GM12878 (cell line): ENCODE data around the gene CATSPERD. TPM values are rescaled to one million over a fixed set of nuclear protein-coding genes. Genes with fewer than 3 reads are reported as not detected.

Source experiments
- ATAC-seq: fragments of 200-7000 bp; cut with Tn5 transposase; 3 replicates; pipeline ENCODE4 v1.9.1; 2020; ENCODE audit warnings: mild to moderate bottlenecking, moderate library complexity
- BruUV-seq: library from RNA; stranded (reverse); fragments of 400-500 nt; replicated peaks from 2 replicates; lab custom pipeline; 2021; lab: Mats Ljungman, UMichigan
- CTCF ChIA-PET: fragments of 300-600 bp; sonication (Branson Sonifier 250); formaldehyde crosslinking; extraction: SDS; loops from one replicate; lab custom pipeline; 2021; ENCODE audit warnings: inconsistent platforms; lab: Yijun Ruan, JAX
- POLR2A ChIA-PET: fragments of 350-600 bp; formaldehyde crosslinking; extraction: SDS; loops from one replicate; lab custom pipeline; 2021; ENCODE audit warnings: inconsistent platforms; lab: Charles Lee
- RAD21 ChIA-PET: fragments of 300-600 bp; sonication (Branson Sonifier 250); formaldehyde crosslinking; loops from one replicate; lab custom pipeline; 2023; ENCODE audit warnings: antibody characterized with exemption; ENCODE audit not compliant: unreplicated experiment; lab: Charles Lee
- SMC1A ChIA-PET: fragments of 300-600 bp; sonication (Branson Sonifier 250); formaldehyde crosslinking; loops from one replicate; lab custom pipeline; 2023; ENCODE audit not compliant: unreplicated experiment, uncharacterized antibody; lab: Charles Lee
- DNase-seq: peaks from one replicate; pipeline ENCODE4 v3.0.0-alpha.2; 2011; ENCODE audit warnings: low read depth, low spot score
- FAIRE-seq: peaks from 3 replicates; lab custom pipeline; 2011; peaks lifted over from hg19 to GRCh38; lab: Jason Lieb, UNC
- H2AFZ ChIP-seq: 2 replicates; pipeline ENCODE4 v1.6.0; 2011; ENCODE audit warnings: low read depth, low read length, control low read depth; ENCODE audit not compliant: control insufficient read depth
- H3K27ac ChIP-seq: 2 replicates; pipeline ENCODE4 v1.5.1; 2011; ENCODE audit warnings: control low read depth; ENCODE audit not compliant: control insufficient read depth, insufficient read depth
- H3K27me3 ChIP-seq, 2 experiments: replicated peaks in 1 of 2; 2 replicates each; pipeline versions ENCODE4 v1.6.0 to v1.6.1; 2011; ENCODE audit warnings: low read length in 1 of 2; ENCODE audit not compliant: control insufficient read depth in 2 of 2, insufficient read depth in 2 of 2
- H3K36me3 ChIP-seq, 2 experiments: 2 replicates each; pipeline ENCODE4 v1.5.1; 2011; ENCODE audit warnings: low read length in 1 of 2; ENCODE audit not compliant: control insufficient read depth in 2 of 2, insufficient read depth in 2 of 2
- H3K4me1 ChIP-seq: 2 replicates; pipeline ENCODE4 v1.6.1; 2011; ENCODE audit warnings: mild to moderate bottlenecking, low read length, moderate library complexity, mixed read lengths; ENCODE audit not compliant: control insufficient read depth, insufficient read depth
- H3K4me2 ChIP-seq: 2 replicates; pipeline ENCODE4 v1.6.0; 2011; ENCODE audit warnings: control low read depth; ENCODE audit not compliant: control insufficient read depth, insufficient read depth
- H3K4me3 ChIP-seq: fragments of 200-600 bp; sonication (generic); 2 replicates; pipeline ENCODE4 v1.5.1; 2016
- H3K79me2 ChIP-seq: 2 replicates; pipeline ENCODE4 v1.6.0; 2011; ENCODE audit warnings: low read length; ENCODE audit not compliant: control insufficient read depth, insufficient read depth
- H3K9ac ChIP-seq: 2 replicates; pipeline ENCODE4 v1.8.0; 2011; ENCODE audit warnings: low read length, control low read depth, mixed read lengths; ENCODE audit not compliant: control insufficient read depth, insufficient read depth
- H3K9me3 ChIP-seq: replicated peaks from 3 replicates; pipeline ENCODE4 v1.5.1; 2011; ENCODE audit warnings: mild to moderate bottlenecking, low read length; ENCODE audit not compliant: control insufficient read depth, insufficient read depth
- H4K20me1 ChIP-seq: 2 replicates; pipeline ENCODE4 v1.6.0; 2011; ENCODE audit not compliant: control insufficient read depth, insufficient read depth
- E4F1 ChIP-seq: fragments of 450-650 bp; IDR thresholded peaks from 2 replicates; pipeline ENCODE4 v1.6.1; 2018; ENCODE audit warnings: borderline replicate concordance, mild to moderate bottlenecking; ENCODE audit not compliant: partially characterized antibody
- NBN ChIP-seq: fragments of 450-650 bp; IDR thresholded peaks from 2 replicates; pipeline ENCODE4 v1.6.1; 2016
- POLR2A ChIP-seq: IDR thresholded peaks from 2 replicates; pipeline ENCODE4 v1.6.1; 2011; ENCODE audit warnings: low read depth, mild to moderate bottlenecking, low read length
- POLR2AphosphoS5 ChIP-seq: IDR thresholded peaks from 2 replicates; pipeline ENCODE4 v1.6.1; 2011; ENCODE audit warnings: mild to moderate bottlenecking, low read length, inconsistent platforms
- TBL1XR1 ChIP-seq: IDR thresholded peaks from 2 replicates; pipeline ENCODE4 v1.6.1; 2012; ENCODE audit warnings: low read depth, low read length, improper control_type of control experiment
- ZSCAN29 ChIP-seq: fragments of 450-650 bp; IDR thresholded peaks from 2 replicates; pipeline ENCODE4 v1.6.1; 2017; ENCODE audit warnings: mild to moderate bottlenecking, moderate library complexity
- WGBS: methylation state at CpG from one replicate; pipeline ENCODE4 v1.1.6; 2016; ENCODE audit warnings: low lambda C conversion rate; ENCODE audit not compliant: insufficient replicate concordance, insufficient coverage; ENCODE audit errors: missing lambda C conversion rate; 5-methylcytosine and 5-hydroxymethylcytosine counted together
- in situ Hi-C: fragments of 300-500 bp; cut with MboI; formaldehyde crosslinking; loops from 9 replicates; pipeline ENCODE4 v1.14.3; 2018; ENCODE audit warnings: mixed read lengths
- intact Hi-C: fragments of 100-400 bp; cut with micrococcal nuclease; formaldehyde crosslinking; loops from one replicate; pipeline ENCODE4 v1.14.2; 2022; ENCODE audit not compliant: unreplicated experiment
- polyA plus RNA-seq, 11 experiments: library from polyadenylated mRNA; depleted of rRNA in 4 of 11; unstranded in 6 of 11; stranded (reverse) in 5 of 11; fragments of >200 nt; fragmentation: Nextera tagmentation in 4 of 11; fragmentation: Illumina TruSeq in 1 of 11; extraction: Ambion mirVana in 4 of 11; extraction: Trizol in 1 of 11; gene quantifications; 1 replicate in 1 of 11; 2 replicates in 10 of 11; pipeline versions ENCODE4 v1.2.1 to v1.2.3, GENCODE V29; 2011 to 2016; ENCODE audit warnings: inconsistent platforms in 2 of 11, missing spikeins in 2 of 11, low read depth in 1 of 11
- total RNA-seq, 4 experiments: library from RNA; depleted of rRNA in 3 of 4; stranded (reverse); fragments of >200 nt in 3 of 4; fragmentation: Illumina TruSeq in 1 of 4; extraction: Trizol in 1 of 4; gene quantifications; 2 replicates each; pipeline versions ENCODE4 v1.2.1 to v1.2.3, GENCODE V29; 2013 to 2021

The CATSPERD gene
- total and polyA plus RNA-seq, 10 of the 15 experiments (the other 5 are each of a cell fraction or from before 2014, with no cell fraction given), result 0.02 to 0.38 (median 0.11) TPM; not detected in 5

GRCh38 chr19:5707576-5708575, 12.6 kb upstream of the CATSPERD start:
- BruUV-seq, result no TSS peak
- H3K27ac ChIP-seq, result no peak overlapping the region
- H3K4me3 ChIP-seq, result no peak overlapping the region
- FAIRE-seq, result no peak
- no peaks in the 10 kb centered on the region for H3K4me1 ChIP-seq
- in situ Hi-C loops (no loop called here), intact Hi-C loops (no loop called here)
- DNase-seq, result no peak
- WGBS, result 90% methylated on average over 37 of the region's 37 CpGs
- H3K4me2 ChIP-seq, result no peak overlapping the region
- no peaks in the 10 kb centered on the region for H3K27me3 ChIP-seq
- no peak; the same call in 2 of the 3 replicates for ATAC-seq
- no peaks in the 10 kb centered on the region; the same call in 2 of the 3 replicates for H3K9me3 ChIP-seq
- ChIA-PET POLR2A (interaction anchor here (0.7 kb wide), 1 partner anchor 750 kb away, joined by 4 read pairs; no protein-coding TSS in a partner anchor), RAD21 (no interaction called here), SMC1A (interaction anchor here (0.6 kb wide), 1 partner anchor 1603 kb away, joined by 3 read pairs; no protein-coding TSS in a partner anchor), CTCF (interaction anchor here (0.7 to 1.0 kb wide), 2 partner anchors 17 to 18 kb away, joined by 3 read pairs; no protein-coding TSS in a partner anchor)
- H3K79me2 ChIP-seq, result no peaks in the 10 kb centered on the region
- TF ChIP-seq ZSCAN29, result no peak
- TF ChIP-seq POLR2AphosphoS5, result peak; percentile 54
- TF ChIP-seq POLR2A, result peak; percentile 25; the same call in 1 of the 2 replicates
- no peak for TF ChIP-seq NBN
- H2AFZ ChIP-seq, result no peak overlapping the region
- peaks cover 31 to 53% of the 10 kb centered on the region in 2 experiments for H3K36me3 ChIP-seq
- no peak overlapping the region for H3K9ac ChIP-seq
- no peaks in the 10 kb centered on the region for H4K20me1 ChIP-seq

GRCh38 chr19:5711025-5711424, 9.4 kb upstream of the CATSPERD start:
- Histone ChIP-seq H3K36me3 (peaks cover 24 to 41% of the 10 kb centered on the region in 2 experiments), H2AFZ (no peak overlapping the region), H3K4me2 (no peak overlapping the region), H3K4me3 (no peak overlapping the region), H3K79me2 (peaks cover 10% of the 10 kb centered on the region), H3K4me1 (no peaks in the 10 kb centered on the region), H3K27ac (no peak overlapping the region), H4K20me1 (0 out of 2 replicates have a peak, but pooled peaks cover 3% of the 10 kb centered on the region), H3K9ac (no peak overlapping the region), H3K27me3 (no peaks in the 10 kb centered on the region), H3K9me3 (no peaks in the 10 kb centered on the region)
- intact Hi-C loops, result no loop called here
- ChIA-PET SMC1A (no interaction called here), RAD21 (no interaction called here), POLR2A (no interaction called here), CTCF (no interaction called here)
- 95% methylated on average over 7 of the region's 8 CpGs for WGBS
- DNase-seq (no peak), FAIRE-seq (no peak), ATAC-seq (no peak)
- in situ Hi-C loops, result no loop called here
- TF ChIP-seq TBL1XR1 (no peak), E4F1 (no peak), POLR2A (peak; percentile 50; the same call in 1 of the 2 replicates)
- BruUV-seq, result no TSS peak
